Measurements from ENCODE around the gene TSC2. TPM values are rescaled to one million over a fixed set of nuclear protein-coding genes. Genes with fewer than 3 reads are reported as not detected.
A peak's percentile ranks its signal among the peaks of the same experiment; 100 is the strongest.

Gene TSC2
- total and polyA plus RNA-seq, 4 donors = 23.3 to 51.2 (median 28.7) TPM

DNA sequence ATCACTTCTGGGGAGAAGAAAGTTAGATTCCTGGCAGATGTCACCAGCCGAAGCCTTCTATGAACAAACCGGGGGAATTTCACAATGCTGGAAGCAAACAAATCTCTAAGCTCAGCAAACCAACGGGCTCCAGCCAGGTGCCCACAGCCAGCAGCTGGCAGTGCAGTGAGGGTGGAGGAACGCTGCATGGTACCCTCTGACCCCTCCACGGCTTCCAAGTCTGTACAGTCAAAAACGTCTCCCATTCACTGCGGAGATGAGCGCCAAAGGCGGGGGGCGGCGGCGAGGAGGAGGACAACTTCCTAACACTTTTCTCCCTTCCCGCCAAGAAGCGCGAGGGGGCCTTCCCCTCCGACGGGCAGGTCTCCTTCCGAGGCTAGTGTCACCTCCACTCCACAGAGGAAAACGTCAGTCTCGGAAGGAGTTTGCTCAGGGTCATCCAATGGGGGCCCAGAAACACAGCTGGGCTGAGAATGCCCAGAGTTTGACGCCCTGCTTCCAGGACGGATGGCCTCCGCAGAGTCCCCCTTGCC is 39.1 kb upstream of the TSC2 start:
- H3K27me3 ChIP-seq (ENCODE audit: control insufficient read depth in 4 of 4, insufficient read depth in 4 of 4, low read length in 3 of 4) = no peaks in the 10 kb centered on the region
- H3K4me1 ChIP-seq (ENCODE audit: control insufficient read depth in 4 of 4, insufficient read depth in 4 of 4, low read length in 3 of 4) = peaks cover 36 to 57% (median 51%) of the 10 kb centered on the region in 4 donors
- H3K9me3 ChIP-seq (ENCODE audit: control insufficient read depth in 4 of 4, low read length in 3 of 4) = no peaks in the 10 kb centered on the region
- H3K4me3 ChIP-seq (ENCODE audit: low read depth in 1 of 3, low read length in 3 of 3) = peak overlapping the region; percentile 75 to 93 (median 80)
- peak overlapping the region; percentile 41 to 79 for H3K9ac ChIP-seq (ENCODE audit: low read depth in 1 of 2, low read length in 2 of 2)
- H3K27ac ChIP-seq (ENCODE audit: low read depth in 1 of 2, low read length in 2 of 2) = peak overlapping the region; percentile 60 to 78
- 1% methylated on average over 23 of the region's 23 CpGs for whole genome bisulfite sequencing
- TF ChIP-seq FOXA2 (IDR thresholded peaks at IDR 0.05) (no peak), HNF4G (IDR thresholded peaks at IDR 0.05) (no peak), YY1 (IDR thresholded peaks at IDR 0.05) (peak; percentile 36), GABPA (IDR thresholded peaks at IDR 0.05 in 1 of 2, conservative IDR thresholded peaks at IDR 0.05 in 1 of 2) (peak in 1 of 2 donors; percentile 75), RAD21 (IDR thresholded peaks at IDR 0.05) (peak; percentile 24 to 38), JUND (IDR thresholded peaks at IDR 0.05) (peak in 1 of 2 donors; percentile 56), CTCF (IDR thresholded peaks at IDR 0.05; ENCODE audit: low read depth, low read length, missing input control) (no peak), EGR1 (IDR thresholded peaks at IDR 0.05; ENCODE audit: low read depth in 2 of 2) (no peak), RXRA (IDR thresholded peaks at IDR 0.05) (peak in 1 of 2 donors; percentile 74), TAF1 (conservative IDR thresholded peaks at IDR 0.05) (no peak), ZBTB33 (IDR thresholded peaks at IDR 0.05) (no peak), REST (IDR thresholded peaks at IDR 0.05) (peak; percentile 47), FOXA1 (IDR thresholded peaks at IDR 0.05) (no peak), SP1 (IDR thresholded peaks at IDR 0.05) (peak; percentile 48), HNF4A (conservative IDR thresholded peaks at IDR 0.05) (peak; percentile 48 to 66), NR2F2 (IDR thresholded peaks at IDR 0.05) (peak; percentile 53)
- TF ChIP-seq, protein P1, sequence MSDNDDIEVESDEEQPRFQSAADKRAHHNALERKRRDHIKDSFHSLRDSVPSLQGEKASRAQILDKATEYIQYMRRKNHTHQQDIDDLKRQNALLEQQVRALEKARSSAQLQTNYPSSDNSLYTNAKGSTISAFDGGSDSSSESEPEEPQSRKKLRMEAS (IDR thresholded peaks at IDR 0.05) = no peak
- TF ChIP-seq, protein P2, sequence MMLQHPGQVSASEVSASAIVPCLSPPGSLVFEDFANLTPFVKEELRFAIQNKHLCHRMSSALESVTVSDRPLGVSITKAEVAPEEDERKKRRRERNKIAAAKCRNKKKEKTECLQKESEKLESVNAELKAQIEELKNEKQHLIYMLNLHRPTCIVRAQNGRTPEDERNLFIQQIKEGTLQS (IDR thresholded peaks at IDR 0.05) = no peak
- no peak for DNase-seq (ENCODE audit: low spot score)
- H3K36me3 ChIP-seq (ENCODE audit: control insufficient read depth in 4 of 4, insufficient read depth in 3 of 4, low read depth in 1 of 4, low read length in 3 of 4) = peaks cover 0 to 2% (median 0%) of the 10 kb centered on the region in 4 donors

All from liver (tissue), 9 donors.